HG02938 (cell line): ENCODE results near the gene ARHGEF17.
"Not testable (repeated sequence)": the region's sequence is repeated elsewhere in the genome, so short reads cannot be mapped to it uniquely, and the experiment has no call there.

Source experiments
- ATAC-seq: cut with Tn5 transposase; IDR thresholded peaks from one replicate; pipeline ENCODE4 v1.9.1; 2021; ENCODE audit warnings: mild to moderate bottlenecking, moderate library complexity; ENCODE audit not compliant: unreplicated experiment

The ARHGEF17 gene

GRCh38 chr11:73308003-73308960, at the start of gene ARHGEF17:
Gene ARHGEF17 (plus strand): TSS chr11:73308276. CDS start chr11:73308639, 363 bp downstream.
- peak; percentile 34 for ATAC-seq

- ATAC-seq, result no peak
Measured at GRCh38 chr11:73259406-73260126, 48.5 kb upstream of the ARHGEF17 start.

- ATAC-seq, result no peak
Measured at GRCh38 chr11:73260127-73260457, 48.0 kb upstream of the ARHGEF17 start.

GRCh38 chr11:73262851-73263495, 45.1 kb upstream of the ARHGEF17 start:
- ATAC-seq, result no peak

GRCh38 chr11:73263640-73264039, 44.4 kb upstream of the ARHGEF17 start:
- no peak for ATAC-seq

GRCh38 chr11:73265278-73265810, 42.7 kb upstream of the ARHGEF17 start:
- no peak for ATAC-seq

- no peak for ATAC-seq
Measured at GRCh38 chr11:73265853-73266645, 42.0 kb upstream of the ARHGEF17 start.

GRCh38 chr11:73266646-73267020, 41.4 kb upstream of the ARHGEF17 start:
- ATAC-seq, result no peak

GRCh38 chr11:73267122-73267846, 40.8 kb upstream of the ARHGEF17 start:
- no peak for ATAC-seq

- ATAC-seq, result no peak
Measured at GRCh38 chr11:73267906-73268540, 40.1 kb upstream of the ARHGEF17 start.

GRCh38 chr11:73268671-73269271, 39.3 kb upstream of the ARHGEF17 start:
- no peak for ATAC-seq

- no peak for ATAC-seq
Measured at GRCh38 chr11:73269459-73270015, 38.5 kb upstream of the ARHGEF17 start.

GRCh38 chr11:73270016-73270854, 37.8 kb upstream of the ARHGEF17 start:
- no peak for ATAC-seq

- ATAC-seq, result no peak
Measured at GRCh38 chr11:73270855-73271477, 37.1 kb upstream of the ARHGEF17 start.

- not testable (repeated sequence) for ATAC-seq
Measured at GRCh38 chr11:73271478-73271865, 36.6 kb upstream of the ARHGEF17 start.

GRCh38 chr11:73271936-73272679, 36.0 kb upstream of the ARHGEF17 start, which contains the start of gene P2RY6:
Gene P2RY6 (plus strand): TSS chr11:73272338. CDS start chr11:73296519, 24,181 bp downstream.
- no peak for ATAC-seq

- no peak for ATAC-seq
Measured at GRCh38 chr11:73272680-73273038, 35.4 kb upstream of the ARHGEF17 start.
